HL-60 (cell line): Measurements from ENCODE around the gene TTC34.
A peak's percentile ranks its signal among the peaks of the same experiment; 100 is the strongest.

ENCODE experiments used
- DNase-seq, 2 experiments: peaks; one replicate each; pipeline ENCODE4 v3.0.0-alpha.2; 2010 to 2020; ENCODE audit warnings: low read depth in 1 of 2, low spot score in 1 of 2
- H3K27ac ChIP-seq: fragments of 250-450 bp; sonication (Bioruptor Pico); replicated peaks from 2 replicates; pipeline ENCODE4 v1.5.1; 2020; ENCODE audit warnings: mild to moderate bottlenecking, moderate library complexity
- H3K27me3 ChIP-seq: fragments of 250-450 bp; sonication (Bioruptor Pico); 2 replicates; pipeline ENCODE4 v1.5.1; 2021; ENCODE audit warnings: mild to moderate bottlenecking, moderate library complexity; ENCODE audit not compliant: insufficient read depth, poor library complexity, severe bottlenecking
- H3K4me3 ChIP-seq: replicated peaks from 2 replicates; pipeline ENCODE4 v1.5.1; 2011; ENCODE audit warnings: mild to moderate bottlenecking, control low read depth, low read length; ENCODE audit not compliant: insufficient read depth
- GABPA ChIP-seq: IDR thresholded peaks from 2 replicates; pipeline ENCODE4 v1.6.1; 2012; ENCODE audit warnings: low read depth
- POLR2AphosphoS5 ChIP-seq: IDR thresholded peaks from 2 replicates; pipeline ENCODE4 v1.6.1; 2012; ENCODE audit warnings: low read depth
- SPI1 ChIP-seq: IDR thresholded peaks from 2 replicates; pipeline ENCODE4 v1.6.1; 2012; ENCODE audit warnings: low read depth, mild to moderate bottlenecking, borderline replicate concordance
- TF ChIP-seq, protein P1 (sequence below): IDR thresholded peaks from 2 replicates; pipeline ENCODE4 v1.6.1; 2012; ENCODE audit warnings: low read depth; ENCODE audit not compliant: insufficient replicate concordance
- TF ChIP-seq, protein P2 (sequence below): IDR thresholded peaks from one replicate; pipeline ENCODE4 v1.5.1; 2011; ENCODE audit warnings: low read length, control low read depth, inconsistent platforms; ENCODE audit not compliant: insufficient read depth

Gene TTC34

DNA sequence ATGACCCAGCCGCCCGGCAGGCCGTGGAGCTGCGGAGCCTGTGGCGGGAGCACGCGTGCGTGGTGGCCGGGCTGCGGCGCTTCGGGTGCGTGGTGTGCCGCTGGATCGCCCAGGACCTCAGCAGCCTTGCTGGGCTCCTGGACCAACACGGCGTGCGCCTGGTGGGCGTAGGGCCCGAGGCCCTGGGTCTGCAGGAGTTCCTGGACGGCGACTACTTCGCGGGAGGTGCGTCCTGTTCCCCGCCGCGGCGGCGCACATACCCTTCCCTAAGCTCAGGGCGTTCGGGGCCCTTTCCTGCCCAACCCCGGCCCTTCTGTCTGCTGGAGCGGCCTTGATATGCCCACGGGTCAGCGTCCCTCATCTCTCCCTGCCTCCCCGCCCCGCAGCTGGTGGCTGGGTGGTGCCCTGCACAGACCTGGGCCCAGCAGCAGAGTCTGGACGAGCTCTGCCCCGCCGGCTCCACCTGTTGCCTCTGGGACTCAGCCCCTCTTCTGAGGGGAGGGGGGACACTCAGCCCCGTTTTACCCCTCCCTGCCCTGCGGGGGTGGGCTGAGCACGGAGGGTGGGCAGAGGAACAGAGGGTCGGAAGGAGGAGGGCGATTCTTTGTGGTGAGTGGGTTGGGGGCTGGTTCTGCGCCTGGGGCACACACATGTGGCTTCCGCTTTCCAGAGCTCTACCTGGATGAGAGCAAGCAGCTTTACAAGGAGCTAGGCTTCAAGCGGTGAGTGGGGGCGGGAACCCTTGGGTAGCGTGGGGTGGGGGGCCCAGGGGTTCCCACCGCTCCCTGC lies 214.2 kb downstream of the TTC34 start:
- Histone ChIP-seq H3K27ac (0 out of 2 replicates have a peak overlapping the region, but pooled peaks have one; percentile 5), H3K27me3 (no peaks in the 10 kb centered on the region), H3K4me3 (peak overlapping the region; percentile 75)
- TF ChIP-seq, protein P1, sequence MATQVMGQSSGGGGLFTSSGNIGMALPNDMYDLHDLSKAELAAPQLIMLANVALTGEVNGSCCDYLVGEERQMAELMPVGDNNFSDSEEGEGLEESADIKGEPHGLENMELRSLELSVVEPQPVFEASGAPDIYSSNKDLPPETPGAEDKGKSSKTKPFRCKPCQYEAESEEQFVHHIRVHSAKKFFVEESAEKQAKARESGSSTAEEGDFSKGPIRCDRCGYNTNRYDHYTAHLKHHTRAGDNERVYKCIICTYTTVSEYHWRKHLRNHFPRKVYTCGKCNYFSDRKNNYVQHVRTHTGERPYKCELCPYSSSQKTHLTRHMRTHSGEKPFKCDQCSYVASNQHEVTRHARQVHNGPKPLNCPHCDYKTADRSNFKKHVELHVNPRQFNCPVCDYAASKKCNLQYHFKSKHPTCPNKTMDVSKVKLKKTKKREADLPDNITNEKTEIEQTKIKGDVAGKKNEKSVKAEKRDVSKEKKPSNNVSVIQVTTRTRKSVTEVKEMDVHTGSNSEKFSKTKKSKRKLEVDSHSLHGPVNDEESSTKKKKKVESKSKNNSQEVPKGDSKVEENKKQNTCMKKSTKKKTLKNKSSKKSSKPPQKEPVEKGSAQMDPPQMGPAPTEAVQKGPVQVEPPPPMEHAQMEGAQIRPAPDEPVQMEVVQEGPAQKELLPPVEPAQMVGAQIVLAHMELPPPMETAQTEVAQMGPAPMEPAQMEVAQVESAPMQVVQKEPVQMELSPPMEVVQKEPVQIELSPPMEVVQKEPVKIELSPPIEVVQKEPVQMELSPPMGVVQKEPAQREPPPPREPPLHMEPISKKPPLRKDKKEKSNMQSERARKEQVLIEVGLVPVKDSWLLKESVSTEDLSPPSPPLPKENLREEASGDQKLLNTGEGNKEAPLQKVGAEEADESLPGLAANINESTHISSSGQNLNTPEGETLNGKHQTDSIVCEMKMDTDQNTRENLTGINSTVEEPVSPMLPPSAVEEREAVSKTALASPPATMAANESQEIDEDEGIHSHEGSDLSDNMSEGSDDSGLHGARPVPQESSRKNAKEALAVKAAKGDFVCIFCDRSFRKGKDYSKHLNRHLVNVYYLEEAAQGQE = no peak
- TF ChIP-seq POLR2AphosphoS5 = no peak
- TF ChIP-seq SPI1 = no peak
- TF ChIP-seq GABPA = no peak
- TF ChIP-seq, protein P2, sequence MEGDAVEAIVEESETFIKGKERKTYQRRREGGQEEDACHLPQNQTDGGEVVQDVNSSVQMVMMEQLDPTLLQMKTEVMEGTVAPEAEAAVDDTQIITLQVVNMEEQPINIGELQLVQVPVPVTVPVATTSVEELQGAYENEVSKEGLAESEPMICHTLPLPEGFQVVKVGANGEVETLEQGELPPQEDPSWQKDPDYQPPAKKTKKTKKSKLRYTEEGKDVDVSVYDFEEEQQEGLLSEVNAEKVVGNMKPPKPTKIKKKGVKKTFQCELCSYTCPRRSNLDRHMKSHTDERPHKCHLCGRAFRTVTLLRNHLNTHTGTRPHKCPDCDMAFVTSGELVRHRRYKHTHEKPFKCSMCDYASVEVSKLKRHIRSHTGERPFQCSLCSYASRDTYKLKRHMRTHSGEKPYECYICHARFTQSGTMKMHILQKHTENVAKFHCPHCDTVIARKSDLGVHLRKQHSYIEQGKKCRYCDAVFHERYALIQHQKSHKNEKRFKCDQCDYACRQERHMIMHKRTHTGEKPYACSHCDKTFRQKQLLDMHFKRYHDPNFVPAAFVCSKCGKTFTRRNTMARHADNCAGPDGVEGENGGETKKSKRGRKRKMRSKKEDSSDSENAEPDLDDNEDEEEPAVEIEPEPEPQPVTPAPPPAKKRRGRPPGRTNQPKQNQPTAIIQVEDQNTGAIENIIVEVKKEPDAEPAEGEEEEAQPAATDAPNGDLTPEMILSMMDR = no peak
- peak; percentile 23 to 44 for DNase-seq

DNA sequence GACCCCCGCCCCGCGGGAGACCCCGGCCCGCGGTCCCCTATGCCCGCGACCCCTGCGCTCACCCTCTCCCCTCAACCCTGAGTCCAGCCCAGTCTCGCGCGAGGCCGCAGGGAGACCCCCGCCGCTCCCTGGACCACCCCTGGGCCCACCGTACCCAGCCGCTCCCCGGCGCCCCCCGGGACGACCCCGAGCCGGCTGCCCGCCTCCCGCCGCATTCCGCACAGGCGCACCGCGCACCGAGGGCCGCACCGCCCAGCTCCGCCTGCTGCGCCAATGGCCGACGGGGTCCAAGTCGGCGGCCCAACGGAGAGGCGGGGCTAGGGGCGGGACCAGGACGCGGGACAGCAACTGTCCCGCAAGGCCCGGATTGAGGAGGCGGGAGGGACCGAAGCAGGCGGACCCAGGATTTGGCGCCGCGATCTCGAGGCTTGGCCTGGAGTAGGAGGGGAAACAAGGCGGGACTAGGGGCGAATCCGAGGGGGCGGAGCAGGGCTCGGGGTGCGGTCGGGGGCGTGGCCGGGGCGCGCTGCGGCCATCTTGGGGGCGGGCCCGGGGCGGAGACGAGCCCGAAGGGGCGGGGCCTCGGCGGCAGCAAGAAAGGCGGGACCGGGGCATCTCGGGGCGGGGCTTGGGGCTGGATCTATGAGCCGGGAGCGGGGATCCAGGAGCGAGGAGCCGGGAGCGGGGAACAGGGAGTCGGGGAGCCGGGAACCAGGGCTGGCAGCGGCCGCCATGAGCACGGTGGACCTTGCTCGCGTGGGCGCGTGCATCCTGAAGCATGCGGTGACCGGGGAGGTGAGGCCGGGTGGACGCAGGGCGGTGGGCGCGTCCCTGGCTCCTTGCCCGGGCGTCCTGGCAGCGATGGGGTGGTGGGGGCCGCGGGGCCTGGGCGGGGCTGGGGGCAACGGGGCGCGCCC lies 215.1 kb downstream of the TTC34 start, which contains the start of gene PRXL2B:
Gene PRXL2B (plus strand): TSS at position 624 of the 917 bp plus-strand sequence. CDS start 109 bp downstream, at position 733.
- Histone ChIP-seq H3K27me3 (no peaks in the 10 kb centered on the region), H3K4me3 (peak within 1 kb of the TSS; percentile 75), H3K27ac (peak within 1 kb of the TSS; percentile 91)
- DNase-seq = peak; percentile 98 to 99
- TF ChIP-seq, protein P2 = no peak
- TF ChIP-seq SPI1 (no peak), POLR2AphosphoS5 (0 out of 2 replicates have a peak, but pooled peaks have one; percentile 7), GABPA (no peak)
- TF ChIP-seq, protein P1 = peak; percentile 79
